ENCODE results near the gene KLK2.

Gene KLK2

GRCh38 chr19:50921426-50922316, 48.4 kb downstream of the KLK2 start:
- no peak for DNase-seq (ENCODE audit: low read depth in 2 of 3, low spot score in 1 of 3)

DNA sequence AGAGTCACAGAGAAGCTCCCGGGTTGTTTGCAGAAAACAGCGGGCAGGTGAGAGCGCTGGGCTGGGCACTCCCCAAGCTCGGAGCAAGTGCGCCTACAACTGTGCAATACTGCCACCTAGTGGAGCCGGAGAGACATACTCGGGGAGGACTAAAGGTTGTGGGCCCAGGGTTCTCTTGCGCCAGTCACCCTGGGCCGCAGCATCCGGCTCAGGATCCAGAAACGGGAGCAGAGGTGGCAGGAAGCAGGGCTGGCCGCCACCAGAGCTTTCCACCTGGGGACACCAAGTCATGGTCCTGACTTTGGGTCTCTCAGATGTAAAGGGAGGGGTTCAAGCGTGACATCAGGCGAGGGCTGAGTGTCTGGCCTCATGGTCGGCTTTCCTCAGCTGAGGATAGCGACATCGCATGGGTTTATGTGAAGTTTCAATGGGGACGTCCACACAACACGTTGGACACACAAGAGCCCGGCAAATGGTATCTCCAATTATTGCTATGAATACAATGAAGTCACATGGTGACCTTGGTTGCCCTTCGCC, 49.1 kb downstream of the KLK2 start:
- peak; percentile 59 to 87 (median 65) for DNase-seq (ENCODE audit: low read depth in 2 of 3, low spot score in 1 of 3)

DNA sequence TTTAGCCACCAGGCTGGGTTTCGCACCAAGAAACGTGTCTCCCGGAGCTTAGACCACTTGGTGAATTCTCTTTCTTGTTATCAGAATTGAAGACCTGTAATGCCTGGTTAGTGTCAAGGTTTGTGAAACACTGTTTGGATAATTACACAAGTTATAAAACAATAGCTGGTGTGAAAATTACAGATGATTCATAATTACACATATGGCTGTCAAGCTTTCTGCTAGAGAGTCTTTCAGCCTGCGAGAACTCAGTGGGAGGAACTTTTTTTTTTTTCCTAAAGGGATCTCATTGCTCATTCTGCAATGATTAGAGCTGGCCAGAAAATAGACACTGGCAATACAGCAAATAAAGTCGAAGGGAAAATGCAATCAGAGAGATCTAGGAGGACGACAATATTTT, 51.3 kb downstream of the KLK2 start:
- DNase-seq (ENCODE audit: low read depth in 2 of 3, low spot score in 1 of 3) = no peak

DNA sequence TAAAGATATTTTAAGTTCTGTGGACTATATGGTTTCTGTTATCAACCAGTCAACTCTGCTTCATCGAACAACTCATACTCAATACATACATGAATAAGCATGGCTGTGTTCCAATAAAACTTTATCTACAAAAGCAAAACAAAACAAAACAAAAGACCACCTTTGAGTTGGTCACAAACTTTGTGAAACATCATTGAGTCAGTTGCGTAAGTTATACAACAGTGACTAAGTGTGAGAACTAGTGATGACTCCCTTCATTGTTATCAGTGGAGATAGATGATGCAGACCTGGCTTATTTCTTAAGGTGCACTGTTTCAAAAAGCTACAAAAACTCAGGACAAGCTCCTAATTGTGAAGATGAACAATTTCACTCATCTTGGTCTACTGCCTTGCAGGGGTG, 52.5 kb downstream of the KLK2 start:
- DNase-seq (ENCODE audit: low read depth in 2 of 3, low spot score in 1 of 3) = no peak

- no peak for DNase-seq (ENCODE audit: low read depth in 2 of 3, low spot score in 1 of 3)
These were observed 52.9 kb downstream of the KLK2 start for GRCh38 chr19:50926144-50926543.

- DNase-seq (ENCODE audit: low read depth in 2 of 3, low spot score in 1 of 3) = no peak
These were observed 55.6 kb downstream of the KLK2 start for GRCh38 chr19:50928831-50929230.

Data from stimulated activated CD4-positive, alpha-beta T cell treated with anti-CD3 and anti-CD28 coated beads, Interleukin-12 subunit alpha, Interleukin-12 subunit beta, amount 100 ng/mL, for 48 hours (primary cell).